Amygdala (tissue), 56 donors: ENCODE results near the gene NRF1.

Experiments
- DNase-seq, 56 donors: peaks; one replicate each; lab custom pipeline; 2025; lab: John Stamatoyannopoulos, UW

The NRF1 gene

GRCh38 chr7:129778770-129779601 is 167.5 kb downstream of the NRF1 start:
- DNase-seq, result no peak

GRCh38 chr7:129779602-129780256 is 168.2 kb downstream of the NRF1 start:
- DNase-seq, result no peak

- DNase-seq, result no peak
Measured at GRCh38 chr7:129780257-129780973, 168.9 kb downstream of the NRF1 start.

GRCh38 chr7:129780974-129781927 is 169.7 kb downstream of the NRF1 start:
- no peak for DNase-seq

GRCh38 chr7:129781928-129782817 is 170.7 kb downstream of the NRF1 start:
- no peak for DNase-seq

GRCh38 chr7:129782818-129783583 is 171.5 kb downstream of the NRF1 start:
- DNase-seq, result no peak

GRCh38 chr7:129783584-129783919 is 172.0 kb downstream of the NRF1 start:
- no peak for DNase-seq

- no peak for DNase-seq
Measured at GRCh38 chr7:129784437-129784782, 172.9 kb downstream of the NRF1 start.

- no peak for DNase-seq
Measured at GRCh38 chr7:129784783-129785684, 173.5 kb downstream of the NRF1 start.

GRCh38 chr7:129785685-129786514 is 174.4 kb downstream of the NRF1 start:
- DNase-seq, result no peak

GRCh38 chr7:129786825-129787563 is 175.5 kb downstream of the NRF1 start:
- DNase-seq, result no peak

- DNase-seq, result no peak
Measured at GRCh38 chr7:129789000-129789399, 177.5 kb downstream of the NRF1 start.

- no peak for DNase-seq
Measured at GRCh38 chr7:129789652-129790051, 178.1 kb downstream of the NRF1 start.

- DNase-seq, result no peak
Measured at GRCh38 chr7:129790136-129790535, 178.6 kb downstream of the NRF1 start.

- no peak for DNase-seq
Measured at GRCh38 chr7:129792721-129793120, 181.2 kb downstream of the NRF1 start.
